HepG2 (cell line): ENCODE measurements around the gene OR4C3.
"Not testable (repeated sequence)": the region's sequence is repeated elsewhere in the genome, so short reads cannot be mapped to it uniquely, and the experiment has no call there.

Experiments
- ATAD3A ChIP-seq: sonication (generic); formaldehyde crosslinking; IDR thresholded peaks from 2 replicates; pipeline ENCODE4 v1.4.0; 2020; ENCODE audit warnings: missing genetic modification reagents
- BRCA1 ChIP-seq: sonication (generic); formaldehyde crosslinking; IDR thresholded peaks from 2 replicates; pipeline ENCODE4 v1.4.0; 2020; ENCODE audit warnings: missing genetic modification reagents
- CTCF ChIP-seq: sonication (generic); formaldehyde crosslinking; IDR thresholded peaks from 2 replicates; pipeline ENCODE4 v1.5.0; 2020; ENCODE audit warnings: mild to moderate bottlenecking, missing genetic modification reagents, moderate library complexity
- FOXP1 ChIP-seq, 2 experiments: fragments of 450-650 bp in 1 of 2; IDR thresholded peaks; 2 replicates each; pipeline ENCODE4 v1.6.1; 2017 to 2018; ENCODE audit warnings: antibody characterized with exemption in 1 of 2
- GABPA ChIP-seq, 2 experiments: IDR thresholded peaks; 2 replicates each; pipeline ENCODE4 v1.6.1; 2011 to 2016; ENCODE audit warnings: low read depth in 2 of 2, low read length in 1 of 2, missing biosample characterization in 1 of 2, missing genetic modification characterization in 1 of 2
- KDM5A ChIP-seq: fragments of 200-600 bp; sonication (generic); IDR thresholded peaks from 2 replicates; pipeline ENCODE4 v1.7.0; 2018; ENCODE audit warnings: antibody characterized with exemption, mild to moderate bottlenecking, low read length, borderline replicate concordance
- NCOR1 ChIP-seq: fragments of 200-600 bp; sonication (generic); IDR thresholded peaks from 2 replicates; pipeline ENCODE4 v1.7.0; 2017; ENCODE audit warnings: antibody characterized with exemption, low read length, borderline replicate concordance
- PATZ1 ChIP-seq: sonication (generic); formaldehyde crosslinking; IDR thresholded peaks from 2 replicates; pipeline ENCODE4 v1.4.0; 2020; ENCODE audit warnings: missing genetic modification reagents
- SMARCC2 ChIP-seq: fragments of 450-650 bp; IDR thresholded peaks from 2 replicates; pipeline ENCODE4 v1.6.1; 2017; ENCODE audit warnings: antibody characterized with exemption, mild to moderate bottlenecking
- SRY ChIP-seq: sonication (generic); formaldehyde crosslinking; IDR thresholded peaks from 2 replicates; pipeline ENCODE4 v1.8.0; 2022; ENCODE audit warnings: mild to moderate bottlenecking, missing genetic modification reagents
- TCF12 ChIP-seq, 2 experiments: fragments of 450-650 bp in 1 of 2; sonication (generic) in 1 of 2; formaldehyde crosslinking in 1 of 2; IDR thresholded peaks; 2 replicates each; pipeline versions ENCODE4 v1.6.1 to v1.8.0; 2017 to 2022; ENCODE audit warnings: antibody characterized with exemption in 1 of 2, mild to moderate bottlenecking in 1 of 2, missing genetic modification reagents in 1 of 2, moderate library complexity in 1 of 2
- ZNF672 ChIP-seq: sonication (generic); formaldehyde crosslinking; IDR thresholded peaks from 2 replicates; pipeline ENCODE4 v1.8.1; 2022; ENCODE audit warnings: missing genetic modification reagents
- ZNF879 ChIP-seq: sonication (generic); formaldehyde crosslinking; IDR thresholded peaks from 2 replicates; pipeline ENCODE4 v1.8.1; 2023; ENCODE audit warnings: missing genetic modification reagents

- not testable (repeated sequence) for TF ChIP-seq ZNF879; PATZ1 (CRISPR knock-in tag); BRCA1 (CRISPR knock-in tag); SMARCC2; NCOR1; KDM5A; GABPA (IDR thresholded peaks at IDR 0.05; ENCODE audit: low read depth, low read length); GABPA (CRISPR knock-in tag; IDR thresholded peaks at IDR 0.05; ENCODE audit: low read depth); CTCF (CRISPR knock-in tag); ZNF672; FOXP1 (IDR thresholded peaks at IDR 0.05); FOXP1 (CRISPR knock-in tag; IDR thresholded peaks at IDR 0.05); TCF12 (IDR thresholded peaks at IDR 0.05); TCF12 (CRISPR knock-in tag; IDR thresholded peaks at IDR 0.05); ATAD3A (CRISPR knock-in tag); SRY
Observed at GRCh38 chr11:48346286-48346685, 21.6 kb downstream of the OR4C3 start.
